ENCODE measurements around the gene TRIM38. TPM values are rescaled to one million over a fixed set of nuclear protein-coding genes. Genes with fewer than 3 reads are reported as not detected.

The TRIM38 gene
- total RNA-seq, 1 experiment from 2014 or later: 12.5 TPM

GRCh38 chr6:26025894-26026832 is 63.6 kb downstream of the TRIM38 start:
- DNase-seq (ENCODE audit: low read depth): peak; percentile 95

DNA sequence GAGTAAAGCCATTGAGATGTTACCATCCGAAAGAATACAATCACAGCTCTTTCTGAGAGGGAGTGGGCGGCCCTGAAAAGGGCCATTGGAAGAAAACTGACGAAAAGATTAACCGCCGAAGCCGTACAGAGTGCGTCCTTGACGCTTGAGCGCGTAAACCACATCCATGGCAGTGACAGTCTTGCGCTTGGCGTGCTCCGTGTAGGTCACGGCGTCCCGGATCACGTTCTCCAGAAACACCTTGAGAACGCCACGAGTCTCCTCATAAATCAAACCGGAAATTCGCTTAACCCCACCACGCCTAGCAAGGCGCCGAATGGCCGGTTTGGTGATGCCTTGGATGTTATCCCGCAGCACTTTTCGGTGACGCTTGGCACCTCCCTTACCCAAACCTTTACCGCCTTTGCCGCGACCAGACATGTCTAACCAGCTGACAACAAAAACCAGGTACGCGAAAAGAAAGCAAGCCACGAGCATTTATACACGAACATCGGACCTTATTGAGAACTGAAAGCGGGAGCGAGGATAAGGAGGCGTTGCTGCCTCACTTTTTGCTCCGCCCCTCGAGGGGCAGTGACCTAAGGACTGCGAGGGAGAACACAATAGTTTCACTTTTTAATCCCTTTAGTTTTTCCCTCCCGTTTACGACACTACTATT is 64.4 kb downstream of the TRIM38 start:
- DNase-seq (ENCODE audit: low read depth): peak; percentile 99

DNA sequence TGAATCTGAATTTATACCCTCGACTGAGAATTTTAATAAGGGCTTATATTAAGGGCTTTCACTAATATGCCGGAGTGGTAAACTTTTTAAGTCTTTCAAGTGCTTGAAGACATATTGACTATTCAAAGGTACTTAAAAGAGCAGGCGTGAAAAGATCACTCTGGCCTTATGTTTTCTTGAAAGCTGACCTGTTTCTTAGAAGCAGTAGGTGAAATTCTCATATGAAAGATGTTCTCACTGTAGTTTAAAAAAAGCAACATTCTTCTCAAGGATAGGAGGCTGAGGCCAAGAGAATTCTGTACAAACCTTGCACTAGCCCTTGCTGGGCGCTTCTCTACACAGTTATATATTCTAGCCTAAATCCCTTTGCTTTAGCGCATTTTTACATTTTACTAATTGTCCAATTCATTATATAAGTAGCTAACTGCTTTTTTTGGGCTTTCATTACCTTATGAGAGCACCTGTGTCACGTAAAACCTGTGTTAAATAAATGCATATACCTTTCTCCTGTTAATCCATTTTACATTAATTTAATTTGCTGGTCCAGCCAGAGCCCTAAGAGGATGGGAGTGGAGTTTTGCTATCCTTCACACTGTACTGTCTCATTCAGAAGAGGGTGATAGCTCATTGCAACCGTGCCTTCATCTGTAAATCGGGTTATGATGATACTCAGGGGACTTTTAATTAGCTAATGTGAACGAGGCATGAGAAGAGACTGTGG is 65.0 kb downstream of the TRIM38 start:
- DNase-seq (ENCODE audit: low read depth): no peak

DNA sequence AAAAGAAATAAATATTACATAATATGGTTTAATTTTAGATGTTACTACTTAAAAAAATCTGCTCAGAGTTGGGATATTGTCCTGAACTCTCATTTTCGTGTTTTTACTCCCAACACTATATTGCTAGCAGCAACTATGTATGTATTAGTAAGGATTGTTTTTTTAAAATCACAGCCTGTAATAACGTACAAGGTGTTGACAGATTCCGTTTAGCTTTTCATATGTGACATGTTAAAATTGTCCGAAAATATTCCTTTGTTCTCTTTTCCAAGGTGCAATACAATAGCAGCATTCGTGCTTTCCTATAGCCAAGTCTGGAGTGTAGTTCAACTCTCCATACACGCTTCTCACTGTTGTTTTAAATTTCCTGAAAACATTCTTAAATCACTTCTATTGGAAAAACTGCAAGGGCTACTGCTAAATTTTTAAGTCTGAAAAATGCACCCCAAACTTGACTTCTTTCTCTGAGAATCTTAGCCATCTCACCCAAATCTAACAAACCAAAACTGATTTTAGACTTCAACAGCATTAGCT is 65.7 kb downstream of the TRIM38 start:
- no peak for DNase-seq (ENCODE audit: low read depth)

DNA sequence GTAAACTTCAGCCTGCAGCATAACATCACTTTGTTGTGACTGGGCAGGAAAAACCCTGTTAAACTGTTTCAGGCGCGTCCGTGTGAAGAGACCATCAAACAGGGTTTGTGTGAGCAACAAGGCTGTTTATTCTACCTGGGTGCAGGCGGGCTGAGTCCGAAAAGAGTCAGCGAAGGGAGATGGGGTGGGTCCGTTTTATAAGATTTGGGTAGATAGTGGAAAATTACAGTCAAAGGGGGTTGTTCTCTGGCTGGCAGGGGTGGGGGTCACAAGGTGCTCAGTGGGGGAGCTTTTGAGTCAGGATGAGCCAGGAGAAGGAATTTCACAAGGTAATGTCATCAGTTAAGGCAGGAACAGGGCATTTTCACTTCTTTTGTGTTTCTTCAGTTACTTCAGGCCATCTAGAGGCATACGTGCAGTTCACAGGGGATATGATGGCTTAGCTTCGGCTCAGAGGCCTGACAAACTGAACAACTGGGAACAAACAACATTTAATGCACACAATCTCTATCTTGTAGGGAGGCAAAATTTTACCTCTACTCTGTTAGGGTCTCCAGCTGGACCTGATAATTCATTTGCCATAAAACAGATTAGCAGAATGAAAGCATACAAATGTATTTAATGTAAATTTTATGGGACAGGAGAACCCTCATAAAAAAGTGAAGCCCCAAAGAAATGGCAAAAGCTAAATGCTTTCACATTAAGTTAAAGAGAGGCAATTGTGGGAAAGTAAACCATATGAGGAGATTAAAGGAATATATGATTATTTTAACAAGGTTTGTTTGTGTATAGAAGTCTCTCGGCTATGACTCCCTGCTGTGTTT is 66.4 kb downstream of the TRIM38 start:
- no peak for DNase-seq (ENCODE audit: low read depth)

- DNase-seq (ENCODE audit: low read depth): no peak
These were observed 66.9 kb downstream of the TRIM38 start for GRCh38 chr6:26029570-26029856.

- no peak for DNase-seq (ENCODE audit: low read depth)
These were observed 67.5 kb downstream of the TRIM38 start for GRCh38 chr6:26029857-26030653.

DNA sequence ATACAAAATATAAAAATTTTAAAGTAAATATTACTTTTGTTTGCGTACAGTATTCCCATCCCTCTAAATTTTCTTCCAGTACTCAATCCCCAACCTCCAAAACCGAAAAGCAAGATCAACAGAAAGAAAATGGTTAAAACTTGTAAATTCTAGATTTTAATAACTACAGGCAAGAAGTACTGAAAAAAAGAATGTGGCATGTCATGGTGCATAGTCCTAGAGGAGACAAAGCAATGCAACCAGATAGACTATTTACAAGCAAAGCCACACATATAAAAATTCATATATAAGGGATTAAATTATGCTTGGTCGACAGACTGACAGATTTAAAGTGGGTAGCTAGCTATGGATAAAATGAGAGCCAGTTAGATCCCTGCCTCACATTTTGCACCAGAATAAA is 68.1 kb downstream of the TRIM38 start:
- peak; percentile 38 for DNase-seq (ENCODE audit: low read depth)

GRCh38 chr6:26031151-26031594 is 68.6 kb downstream of the TRIM38 start:
- peak; percentile 48 for DNase-seq (ENCODE audit: low read depth)

DNA sequence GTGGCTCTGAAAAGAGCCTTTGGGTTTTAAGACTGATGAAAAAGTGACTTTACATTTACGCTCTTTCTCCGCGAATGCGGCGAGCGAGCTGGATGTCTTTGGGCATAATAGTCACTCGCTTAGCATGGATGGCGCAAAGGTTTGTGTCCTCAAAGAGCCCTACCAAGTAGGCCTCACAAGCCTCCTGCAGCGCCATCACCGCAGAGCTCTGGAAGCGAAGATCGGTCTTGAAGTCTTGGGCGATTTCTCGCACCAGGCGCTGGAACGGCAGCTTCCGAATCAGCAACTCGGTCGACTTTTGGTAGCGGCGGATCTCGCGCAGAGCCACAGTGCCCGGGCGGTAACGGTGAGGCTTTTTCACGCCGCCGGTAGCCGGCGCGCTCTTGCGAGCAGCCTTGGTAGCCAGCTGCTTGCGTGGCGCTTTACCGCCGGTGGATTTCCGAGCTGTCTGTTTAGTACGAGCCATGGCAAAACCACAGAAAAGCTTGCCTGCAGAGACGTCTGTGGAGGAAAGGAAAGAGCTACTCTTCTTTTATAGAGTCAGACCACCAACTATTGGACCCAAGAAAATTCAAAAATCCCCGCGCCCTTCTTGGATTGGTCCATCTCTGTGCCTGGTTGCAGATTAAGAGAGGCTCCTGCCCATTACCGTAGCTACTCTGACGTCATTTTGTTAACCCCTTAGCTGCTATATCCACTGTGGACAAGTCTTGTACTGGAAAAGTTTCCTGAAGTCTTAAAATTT is 69.2 kb downstream of the TRIM38 start:
- peak; percentile 99 for DNase-seq (ENCODE audit: low read depth)

- peak; percentile 65 for DNase-seq (ENCODE audit: low read depth)
These were observed 69.9 kb downstream of the TRIM38 start for GRCh38 chr6:26032340-26033084.

DNA sequence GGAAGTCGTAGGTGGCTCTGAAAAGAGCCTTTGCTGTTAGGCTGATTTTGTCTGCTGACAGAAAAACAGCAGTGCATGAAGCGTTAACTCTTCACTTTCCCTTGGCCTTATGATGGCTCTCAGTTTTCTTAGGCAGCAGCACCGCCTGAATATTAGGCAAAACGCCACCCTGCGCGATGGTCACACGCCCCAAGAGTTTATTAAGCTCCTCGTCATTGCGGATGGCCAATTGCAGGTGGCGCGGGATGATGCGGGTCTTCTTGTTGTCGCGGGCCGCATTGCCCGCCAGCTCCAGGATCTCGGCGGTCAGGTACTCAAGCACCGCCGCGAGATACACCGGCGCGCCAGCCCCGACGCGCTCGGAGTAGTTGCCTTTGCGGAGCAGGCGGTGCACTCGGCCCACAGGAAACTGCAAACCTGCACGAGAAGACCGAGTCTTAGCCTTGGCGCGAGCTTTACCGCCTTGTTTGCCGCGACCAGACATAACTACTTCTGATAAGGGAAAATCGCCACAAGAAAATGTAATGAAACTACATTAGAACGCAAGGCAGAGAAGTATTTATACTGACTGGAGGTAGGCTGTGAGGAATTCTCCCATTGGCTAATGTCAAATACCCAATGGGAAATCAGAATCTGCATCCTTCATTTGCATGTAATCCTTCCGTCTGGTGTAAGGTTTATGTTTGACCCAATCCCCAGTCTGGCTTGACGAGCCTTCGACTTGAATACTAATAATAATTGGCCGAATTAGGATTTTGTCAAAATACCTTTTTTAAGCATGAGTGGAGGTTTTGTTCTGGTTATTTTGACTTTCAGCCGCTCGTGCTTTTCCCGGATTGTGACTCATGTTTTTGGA is 70.7 kb downstream of the TRIM38 start:
- peak; percentile 96 for DNase-seq (ENCODE audit: low read depth)

GRCh38 chr6:26033941-26034354 is 71.3 kb downstream of the TRIM38 start:
- no peak for DNase-seq (ENCODE audit: low read depth)

GRCh38 chr6:26034905-26035304 is 72.3 kb downstream of the TRIM38 start:
- DNase-seq (ENCODE audit: low read depth): no peak
